ENCODE data around the gene LIN7A. TPM values are rescaled to one million over a fixed set of nuclear protein-coding genes. Genes with fewer than 3 reads are reported as not detected.

LIN7A gene
- total and polyA plus RNA-seq, 2 of the 8 experiments (the other 6 are each of a cell fraction or from before 2014, with no cell fraction given) = 5.8 to 22.0 TPM

GRCh38 chr12:80943338-80943737 lies 5.6 kb upstream of the LIN7A start (continued):
- TF ChIP-seq KDM4A (IDR thresholded peaks at IDR 0.05; ENCODE audit: low read depth, low read length, severe bottlenecking) = no peak
- no peak for TF ChIP-seq ATF2 (IDR thresholded peaks at IDR 0.05; ENCODE audit: low read length)
- no peak for TF ChIP-seq MAFK (IDR thresholded peaks at IDR 0.05; ENCODE audit: low read depth, low read length)
- TF ChIP-seq TCF12 (IDR thresholded peaks at IDR 0.05; ENCODE audit: low read depth, low read length) = no peak
- no peak for TF ChIP-seq EGR1 (IDR thresholded peaks at IDR 0.05; ENCODE audit: borderline replicate concordance, low read depth, low read length)
- TF ChIP-seq SIN3A (conservative IDR thresholded peaks at IDR 0.05 in 1 of 2, IDR thresholded peaks at IDR 0.05 in 1 of 2; ENCODE audit: low read depth in 1 of 2, low read length in 2 of 2) = no peak
- TF ChIP-seq EP300 (IDR thresholded peaks at IDR 0.05; ENCODE audit: borderline replicate concordance in 1 of 2, low read depth in 2 of 2, low read length in 2 of 2) = no peak
